ENCODE results near the gene SPOCK1. TPM values are rescaled to one million over a fixed set of nuclear protein-coding genes. Genes with fewer than 3 reads are reported as not detected.

Gene SPOCK1
- total and polyA plus RNA-seq, 9 of the 15 experiments (the other 6 are each of a cell fraction or from before 2014, with no cell fraction given) = 0.01 to 0.35 (median 0.04) TPM; not detected in 6

DNA sequence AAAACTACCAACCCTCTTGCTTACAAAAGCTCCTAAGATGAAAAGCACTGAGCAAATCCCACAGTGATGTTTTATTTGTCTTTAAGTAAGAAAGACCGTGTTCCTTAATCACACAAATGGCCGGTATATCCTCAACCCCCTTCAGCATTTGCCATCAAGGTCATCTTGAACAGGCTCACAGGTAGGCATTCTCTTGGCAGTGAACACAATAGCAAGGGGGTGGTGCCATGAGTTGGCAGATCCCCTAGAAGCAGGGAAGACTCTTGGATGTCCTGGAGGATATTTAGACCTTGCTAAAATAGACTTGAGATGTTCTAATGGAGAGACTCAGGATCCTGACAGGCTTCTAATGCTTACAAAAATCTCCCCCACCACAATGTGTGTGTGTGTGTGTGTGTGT is 323.0 kb downstream of the SPOCK1 start:
- Histone ChIP-seq H3K27me3 (ENCODE audit: control insufficient read depth in 2 of 2, insufficient read depth in 2 of 2, low read length in 2 of 2) (no peaks in the 10 kb centered on the region), H3K79me2 (ENCODE audit: control insufficient read depth, insufficient read depth, low read length) (no peaks in the 10 kb centered on the region), H3K27ac (ENCODE audit: extremely low read depth, low read depth, low read length) (no peak overlapping the region), H3K4me1 (replicated peaks in 1 of 2; ENCODE audit: control insufficient read depth in 2 of 2, insufficient read depth in 2 of 2, low read length in 2 of 2) (no peaks in the 10 kb centered on the region), H2AFZ (ENCODE audit: low read depth, low read length) (no peak overlapping the region), H3K36me3 (ENCODE audit: control insufficient read depth, insufficient read depth, low read length) (no peaks in the 10 kb centered on the region), H3K9me3 (replicated peaks; ENCODE audit: control insufficient read depth, insufficient read depth, low read depth, low read length) (no peaks in the 10 kb centered on the region), H3K4me2 (ENCODE audit: insufficient read depth, low read length) (no peak overlapping the region), H3K9ac (ENCODE audit: insufficient read depth in 1 of 2, low read depth in 2 of 2, low read length in 2 of 2) (no peak overlapping the region), H3K9me1 (ENCODE audit: control insufficient read depth, insufficient read depth, low read length) (peaks cover 2% of the 10 kb centered on the region), H3K4me3 (no peak overlapping the region), H4K20me1 (replicated peaks; ENCODE audit: control insufficient read depth, insufficient read depth, low read length) (no peaks in the 10 kb centered on the region; the same call in 1 of the 2 replicates)
- in situ Hi-C loops (cut with MboI) = no loop called here
- ATAC-seq (no peak), FAIRE-seq (no peak), DNase-seq (ENCODE audit: extremely low read depth in 1 of 4, low spot score in 3 of 4) (no peak)
- BruUV-seq (replicated peaks) = no TSS peak
- 0% methylated on average over 2 of the region's 2 CpGs for WGBS (ENCODE audit: insufficient coverage, low coverage, missing lambda C conversion rate)
- ChIA-PET POLR2A (no interaction called here), CTCF (ENCODE audit: low intra/inter-chr PET ratio) (no interaction called here)
- intact Hi-C loops (cut with micrococcal nuclease) = no loop called here
- TF ChIP-seq ZNF57 (CRISPR knock-in tag; IDR thresholded peaks at IDR 0.05) (no peak), CEBPG (CRISPR knock-in tag; IDR thresholded peaks at IDR 0.05) (no peak), CEBPG (tag; conservative IDR thresholded peaks at IDR 0.05 in 1 of 2, IDR thresholded peaks at IDR 0.05 in 1 of 2) (no peak), FOXK1 (CRISPR knock-in tag; IDR thresholded peaks at IDR 0.05; ENCODE audit: borderline replicate concordance) (no peak), CCAR2 (IDR thresholded peaks at IDR 0.05; ENCODE audit: low read depth, low read length) (no peak), MTA2 (IDR thresholded peaks at IDR 0.05; ENCODE audit: low read depth) (no peak), SAP30 (IDR thresholded peaks at IDR 0.05; ENCODE audit: borderline replicate concordance, insufficient read depth, low read depth, low read length, poor library complexity, severe bottlenecking) (no peak), SIN3A (IDR thresholded peaks at IDR 0.05; ENCODE audit: borderline replicate concordance in 2 of 2, control insufficient read depth in 1 of 2, low read depth in 2 of 2, low read length in 2 of 2) (no peak), SPI1 (IDR thresholded peaks at IDR 0.05; ENCODE audit: borderline replicate concordance, low read depth, low read length) (no peak), EP300 (IDR thresholded peaks at IDR 0.05; ENCODE audit: low read length) (no peak), ZNF717 (CRISPR knock-in tag; IDR thresholded peaks at IDR 0.05) (no peak), ZNF140 (CRISPR knock-in tag; IDR thresholded peaks at IDR 0.05) (no peak), ARID2 (IDR thresholded peaks at IDR 0.05) (no peak)
